ENCODE measurements around the gene RUSC1.

The RUSC1 gene

DNA sequence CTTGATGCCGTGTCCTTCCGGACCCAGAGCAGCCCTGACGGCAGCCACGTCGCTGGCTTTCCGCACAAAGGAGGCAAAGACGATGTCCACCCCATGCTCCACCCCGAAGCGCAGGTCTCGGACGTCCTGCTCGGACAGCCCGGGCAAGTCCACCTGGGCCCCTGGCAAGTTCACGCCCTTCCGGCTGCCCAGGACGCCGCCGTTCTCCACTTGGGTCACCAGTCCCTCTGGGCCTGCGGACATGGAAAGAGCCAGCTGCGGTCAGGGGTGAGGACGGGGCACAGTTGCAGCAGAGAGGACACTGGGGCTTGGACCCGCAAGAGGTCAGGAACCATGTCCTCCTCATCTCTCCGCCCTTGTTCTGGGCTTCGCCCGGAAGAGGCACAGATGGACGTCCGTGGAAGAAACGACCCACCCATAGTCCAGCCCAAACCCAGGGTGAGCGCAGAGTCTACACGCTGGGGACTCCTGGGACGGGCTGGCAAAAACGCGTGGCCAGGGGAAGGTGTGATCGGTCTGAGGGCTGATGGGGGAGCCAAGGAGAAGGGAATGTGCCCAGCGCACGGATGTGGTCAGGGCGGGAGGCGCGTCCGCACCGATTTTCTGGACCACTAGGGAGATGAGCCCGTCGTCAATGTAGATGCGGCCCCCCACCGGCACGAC, 26.0 kb upstream of the RUSC1 start:
- in situ Hi-C loops (cut with HindIII; ENCODE audit: low sequenced_read_pairs): no loop called here

DNA sequence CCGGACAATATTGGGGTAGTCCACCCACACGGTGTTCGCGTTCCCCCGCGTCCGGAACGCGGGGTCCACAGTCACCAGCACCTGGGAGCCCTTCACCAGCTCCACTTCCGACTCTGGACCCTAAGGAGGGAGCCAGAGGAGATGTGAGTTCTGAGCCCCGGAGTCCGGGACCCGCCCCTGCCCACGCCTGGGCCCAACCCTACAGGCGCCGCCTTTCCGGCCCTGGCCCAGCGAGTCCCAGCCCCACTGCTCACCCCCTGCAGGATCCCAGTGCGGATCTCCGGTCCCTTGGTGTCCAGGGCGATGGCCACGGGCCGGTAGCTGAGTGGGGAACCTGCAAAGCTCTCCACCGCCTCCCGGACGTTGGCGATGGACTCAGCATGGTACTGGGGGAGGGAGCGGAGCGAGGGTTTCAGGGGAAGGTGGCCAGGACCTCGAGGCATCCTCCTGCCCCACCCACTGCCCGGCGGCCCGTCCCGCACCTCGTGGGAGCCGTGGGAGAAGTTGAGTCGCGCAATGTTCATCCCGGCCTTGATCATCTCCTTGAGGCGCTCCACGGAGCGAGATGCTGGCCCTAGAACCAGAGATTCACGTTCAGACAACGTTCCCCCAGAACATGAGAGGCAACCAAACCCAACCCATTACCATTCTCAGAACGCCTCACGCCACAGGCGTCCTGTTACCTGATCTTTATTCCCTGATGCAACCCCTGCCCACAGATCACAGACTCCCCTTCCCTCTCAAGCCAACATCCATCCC, 25.3 kb upstream of the RUSC1 start:
- in situ Hi-C loops (cut with HindIII; ENCODE audit: low sequenced_read_pairs): no loop called here

DNA sequence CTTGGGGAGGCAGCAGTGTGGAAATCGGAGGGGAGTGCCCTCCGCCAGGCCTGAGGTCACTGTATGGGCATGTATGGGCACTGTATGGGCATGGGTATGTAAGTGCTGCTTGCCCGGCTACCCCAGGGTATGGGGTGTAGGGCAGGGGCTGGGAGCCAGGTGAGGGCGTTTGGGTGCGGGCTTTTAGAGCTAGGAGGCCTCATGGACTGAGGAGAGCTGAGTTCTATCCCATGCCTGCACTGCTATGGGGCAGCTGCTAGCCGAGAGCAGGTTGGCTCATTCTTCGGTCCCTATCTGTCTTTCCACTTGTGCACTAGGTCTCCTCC, 24.8 kb upstream of the RUSC1 start:
- in situ Hi-C loops (cut with HindIII; ENCODE audit: low sequenced_read_pairs): no loop called here

DNA sequence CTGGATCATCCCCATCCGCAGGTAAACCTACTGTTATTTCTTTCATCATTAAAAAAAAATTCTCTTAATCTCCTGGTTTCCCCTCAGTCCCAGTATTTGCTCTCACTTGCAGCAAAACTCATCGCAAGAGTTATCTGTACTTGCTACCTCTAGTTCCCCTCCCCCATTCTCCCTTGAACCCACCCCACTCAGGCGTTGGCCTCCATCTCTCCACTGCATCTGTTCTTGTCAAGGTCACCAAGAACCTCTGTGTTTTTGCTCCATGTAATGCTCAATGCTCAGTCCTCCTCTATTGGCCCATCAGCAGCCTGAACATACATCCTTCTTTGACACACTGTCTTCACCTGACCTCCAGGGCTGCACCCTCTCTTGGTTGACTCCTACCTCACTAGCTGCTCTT, 24.0 kb upstream of the RUSC1 start:
- in situ Hi-C loops (cut with HindIII; ENCODE audit: low sequenced_read_pairs): no loop called here

DNA sequence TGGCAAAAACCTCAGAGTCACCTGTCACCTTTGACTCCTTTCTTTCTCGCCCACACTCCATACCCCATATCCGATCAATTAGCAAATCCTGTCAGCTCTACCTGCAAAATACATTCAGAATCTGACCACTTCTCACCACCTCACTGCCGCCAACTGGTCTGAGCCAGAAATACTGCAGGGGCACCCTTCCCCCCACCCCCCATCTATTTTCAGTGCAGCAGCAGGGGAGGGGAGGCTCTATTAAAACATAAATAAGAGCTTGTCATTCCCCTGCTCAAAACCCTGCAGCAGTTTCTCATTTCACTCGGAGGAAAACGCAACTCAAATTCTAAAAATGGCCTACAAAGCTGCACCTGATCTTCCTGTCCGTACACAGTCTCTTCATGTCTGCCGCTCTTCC, 23.3 kb upstream of the RUSC1 start:
- in situ Hi-C loops (cut with HindIII; ENCODE audit: low sequenced_read_pairs): no loop called here

DNA sequence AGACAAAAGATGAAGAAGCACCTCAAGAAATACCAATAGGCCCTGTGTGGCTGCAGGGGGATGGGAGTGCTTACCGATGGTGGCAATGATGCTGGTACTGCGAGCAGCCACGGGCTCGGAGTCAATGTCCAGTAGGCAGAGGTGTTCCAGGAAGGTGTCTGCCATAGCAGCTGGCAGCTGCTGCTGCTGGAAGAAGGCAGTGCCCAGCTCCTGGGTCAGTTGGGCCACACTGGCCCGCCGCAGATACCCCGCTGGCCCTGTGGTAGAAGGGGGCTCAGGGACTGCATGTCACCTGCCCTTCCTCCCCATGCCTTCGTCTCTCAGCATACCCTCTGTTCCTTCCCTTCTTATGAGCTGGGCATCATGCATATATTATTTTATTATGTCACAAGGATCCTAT, 20.7 kb upstream of the RUSC1 start:
- in situ Hi-C loops (cut with HindIII; ENCODE audit: low sequenced_read_pairs): no loop called here

DNA sequence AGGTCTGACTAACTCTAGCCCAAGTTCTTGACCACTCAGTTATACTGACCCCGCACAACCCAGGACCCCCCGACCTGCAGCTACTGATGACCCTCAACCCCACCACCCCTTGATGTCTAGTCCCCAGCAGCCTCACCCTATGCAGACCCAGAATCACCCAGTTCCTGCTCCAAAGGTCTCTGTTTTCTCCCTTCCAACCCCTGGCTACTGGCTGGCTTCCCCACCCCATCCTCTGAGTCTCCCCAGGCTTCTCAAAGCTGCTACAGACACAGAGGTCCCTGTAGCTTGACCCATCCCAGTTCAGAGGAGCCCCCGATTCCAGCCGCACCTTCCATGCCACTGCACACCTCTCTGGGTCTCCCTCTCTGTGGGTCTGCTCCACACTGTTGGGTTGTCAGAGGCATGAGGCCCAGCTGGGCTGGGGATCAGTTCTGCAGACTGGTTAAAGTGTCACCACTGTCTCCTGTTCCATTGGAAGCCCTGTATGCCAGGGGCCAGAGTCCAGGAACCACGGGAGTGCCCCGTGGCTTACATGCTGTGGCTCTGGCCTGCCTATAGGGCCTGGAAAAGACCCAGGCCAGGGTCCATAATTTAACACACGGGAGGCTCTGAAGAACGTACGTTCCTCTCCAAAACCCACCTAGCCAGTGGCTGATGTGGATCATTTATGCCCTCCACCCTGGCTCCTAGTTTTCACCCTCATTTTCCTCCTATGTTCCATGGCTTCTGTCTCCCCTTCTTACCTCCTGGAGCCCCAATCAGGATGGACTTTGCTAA, 20.0 kb upstream of the RUSC1 start:
- in situ Hi-C loops (cut with HindIII; ENCODE audit: low sequenced_read_pairs): no loop called here

DNA sequence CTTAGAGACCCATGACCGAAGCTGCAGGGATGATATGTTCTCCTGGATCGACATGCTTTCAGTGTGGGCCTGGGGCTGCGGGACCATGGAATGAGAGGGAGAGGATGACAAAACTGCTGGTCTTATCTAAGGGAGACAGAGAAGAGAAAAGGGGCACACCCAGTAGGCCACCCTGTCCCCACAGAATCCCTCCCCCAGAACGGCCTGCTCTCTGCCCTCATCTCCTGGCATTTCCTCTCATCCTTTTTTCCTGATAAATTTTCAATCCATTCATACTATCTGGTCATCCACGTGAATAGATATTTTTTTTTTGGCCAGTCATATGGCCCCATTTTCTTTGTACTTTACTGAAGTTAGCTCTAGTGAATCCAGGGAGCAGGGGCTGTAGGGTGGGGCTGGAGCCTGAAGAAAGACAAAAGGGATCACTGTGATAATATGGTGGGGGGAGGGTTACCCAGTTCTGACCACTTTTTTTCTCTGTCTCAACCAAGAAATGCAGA, 19.3 kb upstream of the RUSC1 start, which contains the start of gene PKLR:
Gene PKLR, minus strand, starts transcription at position 97 of the 500 bp plus-strand sequence. Its CDS starts 43 bp downstream, at position 54.
- in situ Hi-C loops (cut with HindIII; ENCODE audit: low sequenced_read_pairs): no loop called here

DNA sequence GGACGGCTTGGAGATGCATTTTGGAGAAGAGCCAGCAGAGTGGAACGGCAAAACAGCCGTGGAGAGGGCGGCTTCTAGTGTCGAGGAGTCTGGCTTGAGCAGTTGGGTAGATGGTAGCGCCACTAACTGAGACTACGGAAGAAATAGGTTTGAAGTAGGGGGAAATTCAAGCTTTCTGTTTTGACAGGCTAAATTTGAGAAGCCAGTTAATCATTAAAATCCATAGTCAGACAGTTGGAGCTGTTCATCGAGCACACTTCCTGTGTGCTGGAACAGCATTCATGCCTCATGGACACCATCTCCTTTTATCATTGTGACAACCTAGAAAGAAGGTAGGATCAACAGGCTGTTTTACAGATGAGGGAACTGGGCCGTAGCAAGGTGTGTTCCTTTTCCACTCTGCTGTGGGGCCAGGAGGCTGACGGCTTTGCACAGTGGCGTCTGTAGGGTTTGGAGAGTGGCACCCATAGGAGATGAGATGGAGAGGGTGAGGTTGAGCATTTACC, 16.1 kb upstream of the RUSC1 start:
- in situ Hi-C loops (cut with HindIII; ENCODE audit: low sequenced_read_pairs): no loop called here

DNA sequence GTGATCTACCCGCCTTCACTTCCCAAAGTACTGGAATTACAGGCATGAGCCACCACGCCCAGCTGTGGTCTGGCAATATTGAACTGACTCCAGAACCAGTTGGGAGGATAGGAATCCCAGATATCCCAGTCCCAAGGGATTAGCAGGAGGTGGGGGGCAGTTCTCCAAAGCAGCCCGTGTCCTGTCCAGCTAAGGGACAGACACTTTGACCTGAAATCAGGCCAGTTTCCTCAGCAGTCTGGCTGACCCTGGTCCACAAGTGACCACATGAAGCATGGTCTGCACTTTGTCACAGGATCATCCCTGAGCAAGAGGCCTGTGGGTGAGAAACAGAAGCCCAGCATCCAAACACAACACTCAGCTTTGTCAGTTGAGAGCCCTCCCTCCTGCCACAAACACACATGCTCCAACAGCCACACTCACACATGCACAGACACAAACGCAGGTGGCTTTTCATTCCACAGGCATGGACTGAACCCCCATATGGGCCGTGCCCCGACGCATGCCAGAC, 14.8 kb upstream of the RUSC1 start:
- in situ Hi-C loops (cut with HindIII; ENCODE audit: low sequenced_read_pairs): no loop called here

DNA sequence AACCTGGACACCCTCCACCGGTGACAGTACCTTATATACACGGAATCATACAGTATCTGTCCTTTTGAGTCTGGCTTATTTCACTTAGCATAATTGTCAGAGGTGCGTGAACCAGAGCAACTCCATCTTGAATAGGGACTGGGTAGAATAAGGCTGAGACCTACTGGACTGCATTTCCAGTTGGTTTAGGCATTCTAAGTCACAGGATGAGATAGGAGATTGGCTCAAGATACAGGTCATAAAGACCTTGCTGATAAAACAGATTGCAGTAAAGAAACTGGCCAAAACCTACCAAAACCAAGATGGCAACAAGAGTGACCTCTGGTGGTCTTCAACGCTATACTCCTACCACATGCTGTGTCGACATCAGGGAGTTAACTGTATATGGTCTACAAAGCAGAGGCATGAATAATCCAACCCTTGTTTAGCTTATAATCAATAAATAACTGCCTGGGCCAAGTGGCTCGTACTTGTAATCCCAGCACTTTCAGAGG, 13.4 kb upstream of the RUSC1 start:
- in situ Hi-C loops (cut with HindIII; ENCODE audit: low sequenced_read_pairs): no loop called here

DNA sequence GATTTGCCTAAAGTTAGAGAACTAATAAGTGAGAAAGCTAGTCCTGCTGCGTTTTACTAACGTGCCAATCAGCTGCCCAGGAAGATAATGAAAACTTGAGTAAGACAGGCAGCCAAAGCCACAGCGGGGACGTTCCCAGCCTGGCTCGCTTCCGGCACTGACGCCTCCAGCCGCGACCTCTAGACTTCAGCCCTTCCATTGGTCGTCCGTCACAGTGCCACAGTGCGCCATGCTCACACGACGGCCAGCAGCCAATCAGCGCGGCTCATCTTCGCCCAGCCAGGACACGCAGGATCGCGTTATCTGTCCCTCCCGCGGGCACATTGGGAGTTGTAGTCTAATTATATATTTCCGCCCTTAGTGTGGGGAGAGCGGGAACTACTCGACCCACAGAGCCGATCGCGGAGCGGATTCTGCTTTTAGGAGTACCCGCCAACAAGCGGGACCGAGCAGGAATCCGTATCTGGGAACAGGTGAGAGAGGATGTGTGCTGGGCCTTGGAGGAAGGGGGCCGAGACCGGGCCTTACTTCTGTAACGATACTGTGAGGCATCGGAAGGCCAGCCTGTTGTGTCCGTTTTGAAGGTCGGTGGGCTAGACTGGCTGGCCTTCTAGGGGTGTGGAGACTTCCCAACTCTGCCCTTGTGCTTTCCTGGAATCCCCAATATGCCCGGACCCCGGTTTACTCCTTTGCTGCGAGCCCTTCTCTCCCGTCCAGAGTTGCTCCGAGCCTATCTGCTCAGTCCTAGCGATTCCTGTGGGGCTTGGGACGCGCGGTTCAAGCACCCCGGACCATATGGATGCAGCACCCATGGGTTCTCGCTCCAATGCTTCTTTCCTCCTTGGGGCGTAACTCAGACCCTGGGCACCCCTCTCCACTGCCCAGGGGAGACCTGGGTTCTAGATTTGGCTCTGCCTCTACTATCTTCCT, 11.9 kb upstream of the RUSC1 start, which contains the start of gene FDPS:
Gene FDPS, plus strand, starts transcription at position 374 of the 930 bp plus-strand sequence. CDS start 924 bp downstream, outside the sequence.
- in situ Hi-C loops (cut with HindIII; ENCODE audit: low sequenced_read_pairs): no loop called here

DNA sequence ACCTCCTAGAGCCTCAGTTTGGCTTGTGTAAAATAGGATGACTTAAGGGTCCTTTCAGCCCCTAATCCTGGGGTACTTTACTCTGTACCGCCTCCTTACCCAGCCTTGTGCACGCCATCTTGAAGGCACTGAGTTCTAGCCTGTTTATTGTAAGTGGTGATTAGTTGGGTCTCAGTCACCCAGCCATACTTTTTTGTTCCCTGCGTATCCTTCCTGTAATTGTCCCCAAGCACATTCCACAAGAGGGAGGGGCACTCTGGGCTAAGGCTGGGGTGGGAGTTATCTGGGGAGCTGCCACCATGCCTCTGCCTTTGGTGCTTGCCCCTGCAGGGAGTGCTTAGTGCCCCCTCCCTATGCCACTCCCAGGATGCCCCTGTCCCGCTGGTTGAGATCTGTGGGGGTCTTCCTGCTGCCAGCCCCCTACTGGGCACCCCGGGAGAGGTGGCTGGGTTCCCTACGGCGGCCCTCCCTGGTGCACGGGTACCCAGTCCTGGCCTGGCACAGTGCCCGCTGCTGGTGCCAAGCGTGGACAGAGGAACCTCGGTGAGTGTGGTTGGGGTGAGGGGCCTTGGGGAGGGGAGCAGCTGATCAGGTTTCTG, 11.2 kb upstream of the RUSC1 start:
- in situ Hi-C loops (cut with HindIII; ENCODE audit: low sequenced_read_pairs): loop anchor here (10.0 kb wide), 1 partner anchor 345 kb away; no protein-coding TSS in a partner anchor

DNA sequence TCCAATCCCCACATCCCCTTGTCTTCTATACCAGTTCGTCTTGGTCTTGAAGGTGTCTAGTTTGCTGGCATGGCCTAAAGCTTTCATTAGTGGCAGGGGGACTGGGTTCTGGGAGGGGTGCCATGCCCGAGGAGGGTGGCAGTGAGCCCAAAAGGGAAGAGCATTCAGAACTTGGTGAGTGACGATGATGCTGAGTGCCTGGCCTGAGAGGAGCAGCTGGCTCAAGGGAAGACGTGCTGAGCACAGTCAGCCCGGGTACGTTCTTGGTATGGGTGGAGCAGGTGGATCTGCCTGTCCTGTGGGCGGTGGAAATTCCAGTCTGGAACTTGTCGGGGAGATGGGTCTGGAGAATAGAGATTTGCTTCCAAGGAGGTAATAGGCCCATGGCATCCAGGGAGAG, 7.4 kb upstream of the RUSC1 start:
- in situ Hi-C loops (cut with HindIII; ENCODE audit: low sequenced_read_pairs): loop anchor here (10.0 kb wide), 1 partner anchor 342 kb away; no protein-coding TSS in a partner anchor

DNA sequence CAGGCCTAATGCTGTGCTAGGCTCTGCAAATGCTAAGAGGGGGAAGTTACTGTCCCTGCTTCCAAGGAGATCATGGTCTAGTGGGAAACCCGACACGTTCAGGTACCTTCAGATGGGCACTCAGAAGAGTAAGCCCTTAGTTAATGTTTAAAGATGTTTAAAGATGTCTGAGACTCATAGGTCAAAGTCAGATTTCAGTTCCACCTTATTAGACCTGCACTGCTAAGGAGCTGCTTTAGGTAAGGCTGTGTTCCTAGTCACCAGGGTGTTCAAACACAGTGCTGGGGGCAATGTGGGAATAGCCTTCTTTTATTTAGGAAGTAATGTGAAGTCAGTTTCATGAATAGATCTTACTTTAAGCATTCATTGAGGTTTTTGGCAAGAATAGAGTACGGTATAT, 3.8 kb upstream of the RUSC1 start:
- in situ Hi-C loops (cut with HindIII; ENCODE audit: low sequenced_read_pairs): loop anchor here (10.0 kb wide), 1 partner anchor 338 kb away; no protein-coding TSS in a partner anchor

DNA sequence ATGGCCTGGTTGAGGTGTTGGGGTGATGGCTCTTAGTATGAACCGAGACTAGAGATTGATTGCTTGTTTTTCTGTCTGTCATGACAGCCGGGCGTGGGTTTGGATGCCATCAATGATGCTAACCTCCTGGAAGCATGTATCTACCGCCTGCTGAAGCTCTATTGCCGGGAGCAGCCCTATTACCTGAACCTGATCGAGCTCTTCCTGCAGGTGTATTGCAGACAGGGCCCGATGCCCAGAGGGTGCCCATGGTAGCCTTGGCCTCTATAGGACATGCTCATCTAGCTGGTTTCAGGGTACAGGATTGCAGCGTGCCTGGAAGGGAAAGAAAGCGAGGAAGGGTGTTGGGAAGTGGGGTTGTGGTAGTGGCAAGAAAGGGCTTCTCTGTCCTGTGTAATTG, 2.6 kb upstream of the RUSC1 start:
- in situ Hi-C loops (cut with HindIII; ENCODE audit: low sequenced_read_pairs): loop anchor here (10.0 kb wide), 1 partner anchor 337 kb away; no protein-coding TSS in a partner anchor

DNA sequence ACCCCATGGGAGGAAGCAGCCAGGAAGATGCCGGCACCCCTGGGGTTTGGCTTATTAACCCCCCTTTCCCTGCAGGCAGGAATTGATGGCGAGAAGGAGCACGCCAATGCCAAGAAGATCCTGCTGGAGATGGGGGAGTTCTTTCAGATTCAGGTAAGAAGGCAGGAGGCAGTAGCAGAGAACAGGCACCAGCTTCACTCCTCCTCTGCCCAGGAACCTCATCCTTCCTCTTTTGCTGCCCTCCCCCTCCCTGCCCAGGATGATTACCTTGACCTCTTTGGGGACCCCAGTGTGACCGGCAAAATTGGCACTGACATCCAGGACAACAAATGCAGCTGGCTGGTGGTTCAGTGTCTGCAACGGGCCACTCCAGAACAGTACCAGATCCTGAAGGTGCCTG, 1.2 kb upstream of the RUSC1 start:
- in situ Hi-C loops (cut with HindIII; ENCODE audit: low sequenced_read_pairs): loop anchor here (10.0 kb wide), 1 partner anchor 335 kb away; no protein-coding TSS in a partner anchor

DNA sequence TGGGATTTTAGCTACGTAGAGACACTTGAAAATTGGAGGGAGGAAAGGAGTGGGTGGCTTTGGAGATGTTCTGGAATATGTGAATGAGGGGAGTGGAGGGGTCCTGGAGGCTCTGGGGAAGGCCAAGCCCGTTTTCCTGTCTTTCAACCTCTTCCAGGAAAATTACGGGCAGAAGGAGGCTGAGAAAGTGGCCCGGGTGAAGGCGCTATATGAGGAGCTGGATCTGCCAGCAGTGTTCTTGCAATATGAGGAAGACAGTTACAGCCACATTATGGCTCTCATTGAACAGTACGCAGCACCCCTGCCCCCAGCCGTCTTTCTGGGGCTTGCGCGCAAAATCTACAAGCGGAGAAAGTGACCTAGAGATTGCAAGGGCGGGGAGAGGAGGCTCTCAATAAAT, 442 bp upstream of the RUSC1 start:
- in situ Hi-C loops (cut with HindIII; ENCODE audit: low sequenced_read_pairs): no loop called here
